ENCODE results near the gene SHD. TPM values are rescaled to one million over a fixed set of nuclear protein-coding genes. Genes with fewer than 3 reads are reported as not detected.

The SHD gene
- total RNA-seq, 1 experiment from 2014 or later: 4.4 TPM

GRCh38 chr19:4316956-4317355, 37.9 kb downstream of the SHD start:
- H4K20me1 ChIP-seq (ENCODE audit: control insufficient read depth, insufficient read depth, insufficient read length): no peaks in the 10 kb centered on the region
- H4K5ac ChIP-seq (ENCODE audit: insufficient read length, low read depth, low read length): no peak overlapping the region
- WGBS (ENCODE audit: extremely low coverage, insufficient read length, low lambda C conversion rate): no CpG with 5 or more reads among the region's 9 CpGs
- no peak overlapping the region for H3K14ac ChIP-seq (ENCODE audit: insufficient read depth, low read length)
- H3K9ac ChIP-seq (ENCODE audit: extremely low read depth, insufficient read length, low read length): no peak overlapping the region
- no peak overlapping the region for H3T11ph ChIP-seq (ENCODE audit: low read length)
- H2BK5ac ChIP-seq (ENCODE audit: insufficient read length, low read length): no peak overlapping the region
- Mint-ChIP-seq H3K27ac (no peak overlapping the region), H3K4me1 (no peaks in the 10 kb centered on the region), H3K27me3 (ENCODE audit: low read depth) (no peaks in the 10 kb centered on the region; the same call in none of the 2 replicates), H3K36me3 (ENCODE audit: insufficient read depth in 1 of 3, low read depth in 3 of 3) (peaks cover 48 to 68% (median 66%) of the 10 kb centered on the region in 3 experiments), H3K9me3 (peaks cover 31% of the 10 kb centered on the region in 2 experiments), H3K4me3 (no peak overlapping the region)
- no peak overlapping the region for H3K18ac ChIP-seq (ENCODE audit: insufficient read length, low read depth, low read length)
- no peak overlapping the region for H4K91ac ChIP-seq (ENCODE audit: insufficient read length, low read depth, low read length)
- no peak for DNase-seq
- no peaks in the 10 kb centered on the region for H3K4me1 ChIP-seq (ENCODE audit: insufficient read depth, low read length)
- no peak overlapping the region for H2BK12ac ChIP-seq (ENCODE audit: insufficient read length, low read depth, low read length)
- H2AK5ac ChIP-seq (ENCODE audit: insufficient read length, low read length): no peak overlapping the region
- no peak overlapping the region for H3K23ac ChIP-seq (ENCODE audit: insufficient read length, low read depth, low read length)
- H3K27me3 ChIP-seq (ENCODE audit: insufficient read depth, low read length): no peaks in the 10 kb centered on the region
- H3K56ac ChIP-seq (ENCODE audit: insufficient read length, low read depth, low read length): no peak overlapping the region
- H3K27ac ChIP-seq (ENCODE audit: insufficient read length, low read depth, low read length): no peak overlapping the region
- no peak overlapping the region for H2BK20ac ChIP-seq (ENCODE audit: low read depth, low read length, poor library complexity, severe bottlenecking)
- H3K4ac ChIP-seq (ENCODE audit: low read depth, low read length): no peak overlapping the region
- no peak for TF ChIP-seq CTCF (conservative IDR thresholded peaks at IDR 0.05)
- H2BK120ac ChIP-seq (ENCODE audit: low read depth, low read length, poor library complexity, severe bottlenecking): no peak overlapping the region
- peaks cover under 1% of the 10 kb centered on the region for H3K23me2 ChIP-seq (ENCODE audit: insufficient read length, low read depth, low read length, poor library complexity, severe bottlenecking)
- no peaks in the 10 kb centered on the region for H3K79me1 ChIP-seq (ENCODE audit: insufficient read depth, low read depth, low read length, poor library complexity, severe bottlenecking)
- no peaks in the 10 kb centered on the region for H3K79me2 ChIP-seq (ENCODE audit: insufficient read depth, low read length)
- H2AFZ ChIP-seq (ENCODE audit: low read length): no peak overlapping the region
- no peak overlapping the region for H3K4me2 ChIP-seq (ENCODE audit: insufficient read depth, insufficient read length, low read length)
- no peak overlapping the region for H2BK15ac ChIP-seq (ENCODE audit: low read depth, low read length)
- no peak overlapping the region for H4K8ac ChIP-seq (replicated peaks; ENCODE audit: insufficient read length, low read depth, low read length)
- no peaks in the 10 kb centered on the region for H3K9me3 ChIP-seq (ENCODE audit: control insufficient read depth, low read depth, low read length)

Measured in H9 (cell line).